Measurements from ENCODE around the gene BCL2.

Gene BCL2

DNA sequence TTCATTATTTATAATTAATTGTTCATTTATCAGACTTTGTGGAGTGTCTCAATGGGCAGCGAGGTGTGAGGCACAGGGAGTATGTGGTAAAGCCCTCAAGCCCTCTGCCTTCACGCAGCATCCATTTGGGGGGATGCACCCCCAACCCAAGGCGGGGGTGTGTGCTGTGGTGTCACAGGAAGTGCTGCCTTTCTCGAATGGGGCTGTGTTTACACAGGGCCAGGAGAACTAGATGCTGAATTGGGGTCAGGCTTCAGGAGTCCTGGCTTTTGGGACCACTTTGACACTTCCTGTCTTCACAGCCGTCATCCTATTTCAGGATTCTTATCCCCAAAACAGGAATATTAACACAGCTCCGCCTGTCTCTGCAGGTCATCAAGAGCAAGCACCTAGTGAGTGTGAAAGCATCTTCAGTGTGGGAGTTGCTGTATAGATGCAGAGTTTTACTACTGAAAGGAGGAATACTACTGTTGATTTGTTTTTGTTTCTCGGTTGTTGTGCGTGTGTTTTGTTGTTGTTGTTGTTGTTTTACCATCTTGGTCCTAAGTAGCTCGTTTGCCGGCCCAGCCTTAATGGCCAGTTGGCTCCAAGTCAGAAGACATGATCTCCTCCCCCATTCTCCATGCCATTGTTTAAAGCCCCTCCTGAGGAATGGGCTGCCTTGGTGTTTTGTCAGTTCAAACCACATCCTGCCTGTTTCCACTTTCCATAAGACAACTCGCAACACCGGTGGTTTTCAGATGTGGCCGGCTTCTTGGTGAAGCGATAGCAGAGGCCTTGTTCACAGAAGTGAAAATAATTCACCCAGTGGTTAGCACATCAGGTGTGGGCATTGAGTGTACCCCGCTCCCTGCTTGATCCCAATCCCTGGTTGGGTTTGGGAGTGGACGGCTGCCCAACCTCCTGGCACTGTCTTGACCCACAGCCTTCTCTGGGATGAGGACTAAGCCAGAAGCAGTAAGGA, 221.3 kb downstream of the BCL2 start:
- DNase-seq (ENCODE audit: low read depth in 4 of 4, low spot score in 1 of 4) = no peak

DNA sequence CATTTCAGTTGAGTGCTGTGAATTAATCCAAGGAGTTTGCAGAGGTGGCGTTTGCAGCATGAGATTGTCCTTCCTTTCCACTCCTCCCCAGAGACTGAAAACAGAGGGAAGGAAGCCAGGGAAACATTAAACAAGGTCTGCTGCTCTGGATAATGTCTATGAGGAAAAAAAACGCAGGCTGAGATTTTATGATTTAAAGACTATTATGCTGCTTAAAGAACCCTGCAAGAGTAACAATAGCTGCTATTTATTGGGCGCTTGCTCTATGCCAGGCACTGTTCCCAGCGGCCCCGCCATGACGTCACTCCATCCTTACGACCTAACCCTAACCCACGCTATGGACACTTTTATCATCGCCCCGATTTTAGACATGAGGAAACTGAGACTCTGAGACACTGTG, 222.4 kb downstream of the BCL2 start:
- DNase-seq (ENCODE audit: low read depth in 4 of 4, low spot score in 1 of 4) = no peak

DNA sequence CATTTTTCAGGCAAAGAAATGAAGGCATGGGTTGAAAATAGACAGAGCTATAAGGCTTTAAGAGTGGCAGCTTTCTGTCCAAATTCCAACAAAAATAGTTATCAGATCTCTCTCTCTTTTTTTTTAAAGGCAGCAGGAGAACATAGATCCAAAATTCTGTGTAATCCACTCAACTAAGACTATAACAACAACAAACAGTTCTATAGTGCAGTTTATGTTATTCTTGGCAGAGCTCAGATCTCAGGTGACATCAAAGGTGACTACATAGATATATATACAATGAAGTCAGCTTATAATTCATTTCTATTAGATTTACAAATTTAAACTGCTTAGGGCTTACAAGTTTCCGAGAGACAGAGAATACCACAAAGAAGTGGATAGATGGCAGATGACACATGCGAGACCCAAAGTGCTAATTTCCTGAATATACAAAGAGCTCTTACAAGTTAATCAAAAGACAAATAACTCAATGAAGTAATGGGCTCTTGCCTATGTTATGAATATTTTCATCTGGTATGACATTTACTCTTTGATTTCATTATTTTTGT, 223.2 kb downstream of the BCL2 start:
- DNase-seq (ENCODE audit: low read depth in 4 of 4, low spot score in 1 of 4) = no peak

DNA sequence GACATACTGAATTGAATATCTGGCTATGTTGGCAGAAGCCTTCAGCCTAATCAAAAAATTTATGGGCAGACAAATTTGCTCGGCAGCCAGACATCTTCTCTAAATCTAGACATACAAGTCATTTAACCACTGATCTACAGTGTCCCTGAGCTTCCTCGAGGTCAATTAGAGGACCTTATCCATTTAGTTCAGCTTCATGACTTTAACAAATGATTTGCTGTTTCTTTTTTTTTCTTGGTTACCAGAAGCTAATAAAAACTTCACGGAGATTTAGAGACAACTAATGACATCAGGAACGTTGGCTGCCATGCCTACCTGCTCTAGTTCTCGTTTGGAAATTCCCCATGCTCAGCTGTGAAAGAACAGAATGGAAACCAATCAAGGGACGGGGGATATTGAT, 223.8 kb downstream of the BCL2 start:
- DNase-seq (ENCODE audit: low read depth in 4 of 4, low spot score in 1 of 4) = no peak

DNA sequence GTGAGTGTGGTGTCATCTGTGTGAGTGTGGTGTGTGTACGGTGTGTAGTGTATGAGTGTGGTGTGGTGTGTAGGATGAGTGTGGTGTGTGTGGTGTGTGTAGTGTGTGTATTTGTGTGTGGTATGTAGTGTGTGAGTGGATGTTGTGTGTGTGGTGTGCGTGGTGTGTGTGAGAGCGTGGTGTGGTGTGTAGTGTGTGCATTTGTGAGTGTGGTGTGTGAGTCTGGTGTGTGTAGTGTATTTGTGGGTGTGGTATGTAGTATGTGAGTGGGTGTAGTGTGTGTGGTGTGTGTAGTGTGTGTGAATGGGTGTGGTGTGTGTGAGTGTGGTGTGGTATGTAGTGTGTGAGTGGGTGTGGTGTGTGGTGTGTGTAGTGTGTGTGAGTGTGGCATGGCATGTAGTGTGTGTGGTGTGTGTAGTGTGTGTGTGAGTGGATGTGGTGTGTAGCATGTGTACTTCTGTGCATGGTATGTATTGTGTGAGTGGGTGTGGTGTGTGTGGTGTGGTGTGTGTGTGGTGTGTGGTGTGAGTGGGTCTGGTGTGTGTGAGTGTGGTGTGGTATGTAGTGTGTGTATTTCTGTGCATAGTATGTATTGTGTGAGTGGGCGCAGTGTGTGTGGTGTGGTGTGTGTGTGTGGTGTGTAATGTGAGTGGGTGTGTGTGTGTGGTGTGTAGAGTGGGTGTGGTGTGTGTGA, 227.8 kb downstream of the BCL2 start:
- no peak for DNase-seq (ENCODE audit: low read depth in 4 of 4, low spot score in 1 of 4)

DNA sequence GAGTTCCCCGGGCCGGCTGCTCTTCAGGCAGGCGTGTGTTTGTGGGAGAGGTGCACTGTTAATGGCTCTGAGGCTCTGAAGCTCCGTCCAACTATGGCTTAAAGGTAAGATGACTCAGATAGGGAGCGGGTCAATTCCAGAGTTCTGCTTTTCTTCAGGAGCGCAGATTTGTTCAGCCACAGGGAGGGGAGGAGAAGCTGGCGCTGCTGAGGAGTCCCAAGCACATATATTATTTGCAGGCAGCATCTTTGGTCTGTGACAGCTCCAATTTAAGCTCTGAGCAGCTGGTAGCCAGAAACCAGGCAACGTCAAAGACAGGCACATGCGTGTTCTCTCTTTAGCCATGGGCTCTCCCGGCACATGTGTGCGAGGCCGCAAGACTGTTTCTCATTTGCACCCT, 229.2 kb downstream of the BCL2 start:
- DNase-seq (ENCODE audit: low read depth in 4 of 4, low spot score in 1 of 4) = no peak

DNA sequence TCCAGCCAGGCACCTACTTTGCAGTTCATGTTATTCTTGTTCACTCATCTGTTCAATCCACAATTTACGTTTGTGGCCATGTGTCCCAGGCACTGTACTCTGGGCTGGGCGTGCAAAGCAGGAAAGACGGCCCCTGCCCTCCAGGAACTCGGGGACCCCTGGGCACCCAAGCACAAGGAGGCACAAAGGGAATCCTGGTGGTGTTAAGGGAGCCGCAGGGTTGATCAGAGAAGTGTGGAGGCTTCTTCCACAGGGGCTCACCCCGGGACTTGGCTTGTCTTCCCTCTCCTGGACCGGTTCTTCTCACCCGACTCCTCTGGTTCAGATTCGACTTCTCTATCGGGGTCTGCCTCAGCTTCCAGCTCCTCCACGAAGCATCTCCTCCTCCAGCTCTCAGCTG, 230.5 kb downstream of the BCL2 start:
- DNase-seq (ENCODE audit: low read depth in 4 of 4, low spot score in 1 of 4) = no peak

DNA sequence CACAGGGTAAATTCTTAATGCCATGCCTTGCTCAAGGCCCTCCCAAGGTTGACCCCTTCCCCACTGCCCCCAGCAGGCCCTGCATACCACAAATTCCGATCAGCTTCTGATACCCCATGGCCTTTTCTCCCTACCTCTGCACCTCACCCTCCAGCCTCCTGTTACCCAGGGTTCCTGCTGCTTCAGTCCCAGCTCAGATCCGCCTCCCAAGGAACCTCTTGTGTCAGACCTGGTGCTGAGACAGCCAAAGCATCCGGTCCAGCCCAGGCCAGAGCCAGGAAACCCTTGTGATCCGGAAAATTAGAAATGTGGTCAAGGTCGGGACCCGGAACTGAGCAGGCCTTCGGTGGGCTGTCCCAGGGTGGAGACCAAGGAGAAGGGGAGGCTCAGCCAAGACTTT, 231.3 kb downstream of the BCL2 start:
- DNase-seq (ENCODE audit: low read depth in 4 of 4, low spot score in 1 of 4) = no peak

DNA sequence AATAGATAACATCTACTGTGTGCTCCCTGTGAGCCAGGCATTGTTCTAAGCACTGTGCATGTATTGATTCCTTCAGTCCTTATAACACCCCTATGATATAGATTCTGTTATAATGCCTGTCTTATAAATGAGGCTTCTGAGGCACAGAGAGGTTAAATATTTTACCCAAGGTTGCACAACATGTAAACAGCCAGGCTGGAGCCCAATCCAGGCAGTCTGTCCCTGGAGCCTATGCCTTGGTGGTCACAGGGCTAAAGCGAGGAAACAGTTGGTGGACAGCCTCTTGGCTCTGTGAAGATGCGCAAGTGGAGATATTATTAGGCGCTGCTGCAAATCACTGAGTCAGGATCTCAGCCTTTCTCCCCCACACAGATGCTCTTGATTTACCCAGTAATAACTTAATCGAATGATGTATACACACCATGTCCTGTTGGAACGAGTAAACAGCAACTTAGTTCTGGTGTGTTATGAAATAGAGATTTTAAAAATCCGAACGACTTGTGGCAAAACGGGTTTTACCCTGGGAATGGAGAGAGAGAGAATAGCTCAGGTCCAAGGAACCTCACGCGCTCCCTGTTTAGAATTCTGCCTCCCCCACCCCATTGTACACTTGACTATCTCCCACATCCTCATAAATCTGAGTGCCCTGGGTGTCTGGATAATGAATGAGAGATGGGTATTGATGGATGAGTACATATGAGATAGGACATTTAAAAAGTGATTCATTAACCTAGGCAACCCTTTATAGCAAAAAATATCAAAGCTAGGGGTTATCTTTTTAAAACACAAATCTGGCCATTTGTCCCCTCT, 231.9 kb downstream of the BCL2 start:
- no peak for DNase-seq (ENCODE audit: low read depth in 4 of 4, low spot score in 1 of 4)

DNA sequence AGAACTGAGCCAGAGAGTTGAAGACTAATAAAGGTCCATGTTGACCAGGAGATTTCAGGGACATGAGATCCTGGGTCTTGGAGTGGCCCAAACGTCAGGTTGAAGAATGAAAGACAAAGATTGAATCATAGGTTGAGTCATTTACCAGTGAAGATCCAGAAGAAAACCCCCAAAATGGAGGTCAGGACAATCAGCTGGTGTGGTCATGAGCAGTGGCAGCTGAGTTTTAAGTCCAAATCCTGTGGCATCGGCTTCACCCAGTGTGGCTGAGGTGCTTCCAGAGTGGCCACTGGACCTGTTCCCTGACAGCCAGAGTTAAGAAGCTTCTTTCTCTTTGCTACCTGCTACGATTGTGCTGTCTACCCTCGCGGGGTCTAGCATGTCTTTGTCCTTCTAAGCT, 234.0 kb downstream of the BCL2 start:
- no peak for DNase-seq (ENCODE audit: low read depth in 4 of 4, low spot score in 1 of 4)

DNA sequence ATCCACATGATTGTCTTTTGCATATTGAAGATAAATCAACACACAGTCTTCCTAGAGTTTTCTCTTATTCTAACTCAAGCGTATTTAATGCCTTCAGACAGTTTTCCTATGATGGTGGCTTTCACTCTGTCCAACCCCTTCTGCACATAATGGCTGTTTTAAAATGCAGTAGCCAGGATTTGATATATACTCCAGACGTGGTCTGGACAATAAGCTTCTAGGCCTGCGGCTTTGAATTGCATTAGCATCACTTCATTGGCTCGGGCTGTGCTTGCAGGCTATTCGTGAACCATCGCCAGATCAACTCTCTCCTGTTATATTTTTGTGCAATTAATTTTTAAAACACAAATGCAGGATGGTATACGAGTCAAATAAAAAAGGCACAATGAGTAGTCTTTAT, 235.3 kb downstream of the BCL2 start:
- no peak for DNase-seq (ENCODE audit: low read depth in 4 of 4, low spot score in 1 of 4)

DNA sequence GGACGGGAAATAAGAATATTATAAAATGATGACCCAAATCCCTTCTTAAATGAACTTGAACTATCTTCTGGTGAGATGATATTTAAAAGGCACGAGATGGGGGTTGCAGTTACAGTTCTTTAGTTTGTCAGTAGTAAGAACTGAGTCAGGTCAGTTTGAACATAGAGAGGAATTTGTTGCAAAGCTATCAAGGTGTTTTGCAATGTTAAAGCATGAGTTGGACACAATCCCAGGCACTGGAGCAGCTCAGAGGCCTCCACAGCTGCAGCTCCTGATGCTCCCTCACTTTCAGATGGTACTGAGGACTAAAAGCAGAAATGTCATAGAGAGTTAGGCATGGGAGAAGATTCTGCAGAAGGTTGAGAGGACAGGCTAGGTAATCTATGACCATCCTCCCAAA, 236.0 kb downstream of the BCL2 start:
- no peak for DNase-seq (ENCODE audit: low read depth in 4 of 4, low spot score in 1 of 4)

DNA sequence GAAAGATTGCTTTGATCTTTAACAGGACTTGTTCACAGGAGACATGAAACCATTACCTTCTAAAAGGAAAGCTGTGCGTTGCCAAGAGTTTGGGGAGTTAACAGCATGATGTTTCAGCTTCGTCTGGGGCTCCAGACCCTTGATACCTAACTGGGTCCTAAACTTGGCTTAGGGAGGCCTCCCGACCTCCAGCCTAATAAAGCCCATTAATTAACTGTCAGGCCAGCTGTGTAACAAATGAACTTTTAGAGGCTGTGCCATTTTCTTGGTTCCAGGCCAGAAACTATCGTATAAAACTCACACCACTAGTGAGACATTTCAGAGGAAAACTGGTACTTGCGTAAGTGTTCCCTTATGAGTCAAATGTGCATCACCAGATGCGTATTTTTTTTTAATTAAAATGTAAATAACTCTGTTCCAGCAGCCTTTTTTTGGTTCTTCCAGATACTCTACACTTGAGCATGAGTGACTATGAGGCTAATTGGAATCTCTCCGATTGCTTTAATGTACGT, 236.5 kb downstream of the BCL2 start:
- no peak for DNase-seq (ENCODE audit: low read depth in 4 of 4, low spot score in 1 of 4)

DNA sequence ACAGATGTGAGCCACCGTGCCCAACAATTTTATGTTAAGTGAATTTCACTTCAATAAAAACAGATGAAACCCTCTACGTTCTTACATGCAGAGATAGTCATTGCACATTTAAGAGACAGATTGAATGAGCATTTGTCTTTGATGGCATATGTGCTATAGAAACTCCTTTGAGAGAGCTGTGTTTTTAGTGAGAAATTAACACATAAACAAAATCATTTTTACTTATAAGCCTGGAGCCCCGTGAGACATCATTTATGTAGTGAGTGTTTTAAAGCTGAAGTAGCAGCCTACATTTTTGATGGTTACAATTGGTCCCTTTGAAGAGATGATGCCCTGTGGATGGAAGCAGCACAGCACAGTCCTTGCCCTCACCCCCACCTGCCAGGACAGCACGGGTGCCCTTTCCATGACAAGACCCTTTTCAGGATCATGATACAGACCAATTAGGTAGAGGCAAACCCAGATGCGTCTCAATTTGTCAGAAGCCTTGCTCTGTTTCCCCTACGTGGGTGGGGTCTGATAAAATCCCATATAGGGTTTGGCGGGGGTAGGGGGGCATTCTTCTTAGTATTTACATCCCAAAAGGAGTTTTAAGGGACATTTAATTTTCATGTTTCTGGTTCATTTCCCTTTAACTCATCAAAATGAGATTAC, 237.1 kb downstream of the BCL2 start:
- DNase-seq (ENCODE audit: low read depth in 4 of 4, low spot score in 1 of 4) = no peak

DNA sequence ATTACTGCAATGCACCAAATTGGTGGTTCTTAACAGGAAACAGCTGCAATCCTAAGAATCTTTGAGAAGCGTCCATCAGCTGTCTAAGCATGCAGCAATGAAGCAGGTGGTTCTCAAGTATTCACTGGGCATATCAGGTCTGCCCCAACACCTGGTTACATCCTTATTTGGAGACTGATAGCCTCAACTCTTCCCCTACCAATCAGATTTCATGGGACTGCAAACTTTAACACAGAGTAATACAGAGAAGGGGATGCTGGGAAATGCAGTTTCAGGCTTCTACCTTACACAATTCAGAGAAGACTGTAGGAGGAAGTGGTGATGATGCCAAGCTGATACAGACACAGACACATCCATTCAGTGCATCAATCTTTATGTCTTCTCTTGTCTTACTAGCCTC, 240.5 kb downstream of the BCL2 start:
- no peak for DNase-seq (ENCODE audit: low read depth in 4 of 4, low spot score in 1 of 4)

DNA sequence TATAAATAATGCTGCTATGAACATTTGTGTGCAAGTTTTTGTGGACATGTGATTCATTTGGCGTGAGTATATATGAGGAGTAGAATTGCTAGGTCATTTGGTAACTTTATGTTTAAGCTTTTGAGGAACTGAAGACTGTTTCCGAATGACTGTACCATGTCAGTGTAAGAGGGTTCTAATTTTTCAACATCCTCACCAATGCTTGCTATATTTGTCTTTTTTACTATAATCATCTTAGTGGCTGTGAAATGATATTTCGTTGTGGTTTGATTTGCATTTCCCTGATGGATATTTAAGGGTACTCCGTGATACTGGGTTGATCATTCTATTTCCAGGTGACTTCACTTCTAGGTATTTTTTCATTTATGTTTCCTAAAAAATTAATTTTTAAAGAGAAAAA, 241.1 kb downstream of the BCL2 start:
- DNase-seq (ENCODE audit: low read depth in 4 of 4, low spot score in 1 of 4) = no peak

DNA sequence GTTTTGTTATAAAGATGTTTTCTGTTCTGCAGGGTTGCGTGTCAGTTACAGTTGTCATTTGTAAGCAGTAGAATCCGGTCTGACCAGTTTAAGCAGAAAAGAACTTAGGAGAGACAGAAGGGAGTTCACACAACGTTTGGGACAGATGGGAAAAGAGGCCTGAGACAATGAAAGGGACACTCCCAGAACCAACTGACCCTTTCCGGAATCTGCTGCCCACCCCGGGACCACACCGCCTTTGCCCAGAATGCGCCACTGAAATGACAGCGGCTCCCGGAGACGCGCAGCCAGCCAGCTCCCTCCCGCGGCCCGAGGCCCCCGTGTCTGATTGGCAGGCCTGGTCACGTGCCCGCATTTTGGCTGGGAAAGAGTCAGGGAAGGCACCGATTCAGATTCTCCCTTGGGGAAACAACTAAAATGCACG, 244.6 kb downstream of the BCL2 start:
- peak; percentile 17 to 62 (median 45) for DNase-seq (ENCODE audit: low read depth in 4 of 4, low spot score in 1 of 4)

DNA sequence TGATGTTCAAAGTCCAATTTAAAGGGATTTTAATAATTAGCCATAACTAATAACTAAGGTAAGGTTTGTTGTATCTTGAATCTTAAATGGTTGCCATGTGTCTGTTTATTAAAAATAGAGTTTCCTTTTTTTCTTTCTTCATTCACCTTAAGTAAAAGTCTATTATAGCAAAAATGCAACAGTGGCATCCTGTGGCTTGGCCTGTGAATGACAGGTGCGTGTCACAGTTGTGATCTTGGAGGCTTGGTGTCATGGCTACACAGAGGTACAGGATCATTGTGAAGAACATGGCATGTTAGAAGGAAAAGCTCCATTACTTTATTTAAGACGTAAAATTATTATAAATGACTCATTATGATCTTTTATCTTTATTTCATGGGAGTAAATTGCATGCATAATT, 246.1 kb downstream of the BCL2 start:
- DNase-seq (ENCODE audit: low read depth in 4 of 4, low spot score in 1 of 4) = no peak

All from stimulated activated CD4-positive, alpha-beta T cell treated with anti-CD3 and anti-CD28 coated beads, Interleukin-1b, Interleukin-23, amount 100 ng/mL, for 24 hours (primary cell).